Measurements from ENCODE around the gene COQ10B. TPM values are rescaled to one million over a fixed set of nuclear protein-coding genes. Genes with fewer than 3 reads are reported as not detected.
"Not testable (repeated sequence)": the region's sequence is repeated elsewhere in the genome, so short reads cannot be mapped to it uniquely, and the experiment has no call there.

Gene COQ10B
- 46.5 and 48.4 TPM in 2 replicates for total RNA-seq (2014; rRNA removed; shearing (Covaris generic))
- 26.5 and 29.3 TPM in 2 replicates for polyA plus RNA-seq (2015; cell fraction: cytosol; rRNA removed)
- 4.3 and 5.9 TPM in 2 replicates for polyA plus RNA-seq (2015; cell fraction: nucleus; rRNA removed)

GRCh38 chr2:197453123-197453913 is at the start of gene COQ10B:
Gene COQ10B (plus strand): TSS chr2:197453552. CDS start chr2:197453561, 9 bp downstream.
- peak; percentile 99 for DNase-seq (ENCODE audit: low read depth, low spot score)
- in situ Hi-C loops (cut with HindIII; ENCODE audit: low pct_unique_long_range_greater_than_20kb, low sequenced_read_pairs) = no loop called here

GRCh38 chr2:197405582-197405981 is 47.8 kb upstream of the COQ10B start:
- in situ Hi-C loops (cut with HindIII; ENCODE audit: low pct_unique_long_range_greater_than_20kb, low sequenced_read_pairs) = no loop called here
- no peak for DNase-seq (ENCODE audit: low read depth, low spot score)

- DNase-seq (ENCODE audit: low read depth, low spot score) = no peak
- in situ Hi-C loops (cut with HindIII; ENCODE audit: low pct_unique_long_range_greater_than_20kb, low sequenced_read_pairs) = no loop called here
Observed at GRCh38 chr2:197414039-197414438, 39.3 kb upstream of the COQ10B start.

- in situ Hi-C loops (cut with HindIII; ENCODE audit: low pct_unique_long_range_greater_than_20kb, low sequenced_read_pairs) = no loop called here
- no peak for DNase-seq (ENCODE audit: low read depth, low spot score)
Observed at GRCh38 chr2:197414515-197414914, 38.8 kb upstream of the COQ10B start.

GRCh38 chr2:197416268-197416667 is 37.1 kb upstream of the COQ10B start:
- in situ Hi-C loops (cut with HindIII; ENCODE audit: low pct_unique_long_range_greater_than_20kb, low sequenced_read_pairs) = no loop called here

GRCh38 chr2:197419438-197419837 is 33.9 kb upstream of the COQ10B start:
- in situ Hi-C loops (cut with HindIII; ENCODE audit: low pct_unique_long_range_greater_than_20kb, low sequenced_read_pairs) = no loop called here
- DNase-seq (ENCODE audit: low read depth, low spot score) = no peak

More at GRCh38 chr2:197416268-197416667, 37.1 kb upstream of the COQ10B start:
- DNase-seq (ENCODE audit: low read depth, low spot score) = no peak

- in situ Hi-C loops (cut with HindIII; ENCODE audit: low pct_unique_long_range_greater_than_20kb, low sequenced_read_pairs) = no loop called here
- no peak for DNase-seq (ENCODE audit: low read depth, low spot score)
Observed at GRCh38 chr2:197423307-197423706, 30.0 kb upstream of the COQ10B start.

- in situ Hi-C loops (cut with HindIII; ENCODE audit: low pct_unique_long_range_greater_than_20kb, low sequenced_read_pairs) = no loop called here
- no peak for DNase-seq (ENCODE audit: low read depth, low spot score)
Observed at GRCh38 chr2:197425550-197425949, 27.8 kb upstream of the COQ10B start.

GRCh38 chr2:197426723-197427603 is 26.4 kb upstream of the COQ10B start:
- DNase-seq (ENCODE audit: low read depth, low spot score) = no peak
- in situ Hi-C loops (cut with HindIII; ENCODE audit: low pct_unique_long_range_greater_than_20kb, low sequenced_read_pairs) = no loop called here

- no peak for DNase-seq (ENCODE audit: low read depth, low spot score)
- in situ Hi-C loops (cut with HindIII; ENCODE audit: low pct_unique_long_range_greater_than_20kb, low sequenced_read_pairs) = no loop called here
Observed at GRCh38 chr2:197427986-197428385, 25.4 kb upstream of the COQ10B start.

GRCh38 chr2:197431858-197432257 is 21.5 kb upstream of the COQ10B start:
- in situ Hi-C loops (cut with HindIII; ENCODE audit: low pct_unique_long_range_greater_than_20kb, low sequenced_read_pairs) = no loop called here
- DNase-seq (ENCODE audit: low read depth, low spot score) = no peak

- DNase-seq (ENCODE audit: low read depth, low spot score); in situ Hi-C loops (cut with HindIII; ENCODE audit: low pct_unique_long_range_greater_than_20kb, low sequenced_read_pairs): not testable (repeated sequence)
Observed at GRCh38 chr2:197432527-197432926, 20.8 kb upstream of the COQ10B start.

GRCh38 chr2:197433780-197434438 is 19.4 kb upstream of the COQ10B start:
- in situ Hi-C loops (cut with HindIII; ENCODE audit: low pct_unique_long_range_greater_than_20kb, low sequenced_read_pairs) = no loop called here
- DNase-seq (ENCODE audit: low read depth, low spot score) = no peak

GRCh38 chr2:197434541-197435513 is 18.5 kb upstream of the COQ10B start, which contains the start of gene SF3B1:
Gene SF3B1 (minus strand): TSS chr2:197435028. CDS start chr2:197434999, 29 bp downstream.
- in situ Hi-C loops (cut with HindIII; ENCODE audit: low pct_unique_long_range_greater_than_20kb, low sequenced_read_pairs) = no loop called here
- peak; percentile 96 for DNase-seq (ENCODE audit: low read depth, low spot score)

GRCh38 chr2:197435598-197436420 is 17.5 kb upstream of the COQ10B start:
- DNase-seq (ENCODE audit: low read depth, low spot score) = no peak
- in situ Hi-C loops (cut with HindIII; ENCODE audit: low pct_unique_long_range_greater_than_20kb, low sequenced_read_pairs) = no loop called here

GRCh38 chr2:197437380-197437779 is 16.0 kb upstream of the COQ10B start:
- in situ Hi-C loops (cut with HindIII; ENCODE audit: low pct_unique_long_range_greater_than_20kb, low sequenced_read_pairs) = no loop called here
- DNase-seq (ENCODE audit: low read depth, low spot score) = no peak
